ENCODE data around the gene ATAD1. TPM values are rescaled to one million over a fixed set of nuclear protein-coding genes. Genes with fewer than 3 reads are reported as not detected.
A peak's percentile ranks its signal among the peaks of the same experiment; 100 is the strongest.

ATAD1 gene
- total and polyA plus RNA-seq, 10 of the 15 experiments (the other 5 are each of a cell fraction or from before 2014, with no cell fraction given), result 24.7 to 59.3 (median 41.1) TPM

DNA sequence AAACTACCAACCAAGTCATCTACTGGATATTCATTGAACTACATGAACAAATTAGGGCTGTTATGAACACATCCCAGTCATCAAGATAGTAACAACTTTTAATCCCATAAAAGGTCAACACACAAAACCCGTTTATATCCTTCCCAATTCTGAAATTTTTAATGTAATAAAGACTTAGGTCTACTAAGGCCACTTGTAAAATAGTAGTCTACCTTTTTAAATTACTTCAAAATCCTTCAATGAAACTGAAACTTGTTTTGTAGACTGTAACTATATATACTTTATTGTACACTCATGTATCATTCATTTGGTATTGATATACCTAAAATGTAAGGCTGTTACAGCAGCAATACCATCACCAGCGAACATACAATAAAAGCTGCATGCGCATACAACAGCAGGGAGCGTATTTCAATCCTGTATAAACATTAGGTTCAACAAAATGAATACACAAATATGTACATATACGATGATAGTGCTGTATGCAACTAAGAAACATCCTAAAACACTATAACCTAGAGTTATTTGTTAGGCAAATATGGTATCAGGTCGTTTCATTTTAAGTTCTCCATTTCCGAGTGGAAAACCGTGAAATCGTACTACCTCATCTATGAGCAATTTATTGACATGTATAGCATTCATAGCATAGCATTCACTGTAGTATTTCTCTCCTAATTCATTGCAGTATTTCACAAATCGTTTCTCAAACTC, 973 bp downstream of the ATAD1 start:
- Histone ChIP-seq H3K9me3 (replicated peaks; ENCODE audit: control insufficient read depth, insufficient read depth, low read length) (no peaks in the 10 kb centered on the region), H4K20me1 (ENCODE audit: control insufficient read depth, insufficient read depth) (no peaks in the 10 kb centered on the region), H3K79me2 (ENCODE audit: control insufficient read depth, insufficient read depth, low read length) (peaks cover 61% of the 10 kb centered on the region), H3K27ac (ENCODE audit: control insufficient read depth, insufficient read depth) (peak overlapping the region; percentile 98), H3K4me2 (ENCODE audit: control insufficient read depth, insufficient read depth) (peak overlapping the region; percentile 94), H3K36me3 (ENCODE audit: control insufficient read depth in 2 of 2, insufficient read depth in 2 of 2, low read length in 1 of 2) (peaks cover 0 to 8% of the 10 kb centered on the region in 2 experiments; a peak in 1 of 4 replicates), H3K4me1 (ENCODE audit: control insufficient read depth, insufficient read depth, low read length) (peaks cover 4% of the 10 kb centered on the region; the same call in 1 of the 2 replicates), H3K27me3 (replicated peaks in 1 of 2; ENCODE audit: control insufficient read depth in 2 of 2, insufficient read depth in 2 of 2, low read length in 1 of 2) (no peaks in the 10 kb centered on the region), H2AFZ (ENCODE audit: control insufficient read depth, low read depth, low read length) (peak overlapping the region; percentile 97), H3K9ac (ENCODE audit: control insufficient read depth, insufficient read depth, low read length) (peak overlapping the region; percentile 98), H3K4me3 (peak overlapping the region; percentile 94)
- FAIRE-seq, result no peak
- intact Hi-C loops (cut with micrococcal nuclease; ENCODE audit: unreplicated experiment) (no loop called here), in situ Hi-C loops (cut with MboI) (no loop called here)
- ChIA-PET RAD21 (ENCODE audit: unreplicated experiment) (interaction anchor here (1.7 to 2.8 kb wide), 2 partner anchors 22 to 570 kb away, joined by 9 to 13 read pairs; no protein-coding TSS in a partner anchor), SMC1A (ENCODE audit: uncharacterized antibody, unreplicated experiment) (interaction anchor here (1.6 to 2.3 kb wide), 2 partner anchors 12 to 22 kb away, joined by 3 to 8 read pairs; no protein-coding TSS in a partner anchor), CTCF (no interaction called here), POLR2A (interaction anchor here (1.3 to 2.3 kb wide), 2 partner anchors 11 to 45 kb away, joined by 5 to 17 read pairs; no protein-coding TSS in a partner anchor)
- WGBS (ENCODE audit: insufficient coverage, insufficient replicate concordance, low lambda C conversion rate, missing lambda C conversion rate), result 2% methylated on average over 10 of the region's 10 CpGs
- no TSS peak for BruUV-seq (replicated peaks)
- ATAC-seq, result peak; percentile 12
- TF ChIP-seq RAD51 (IDR thresholded peaks at IDR 0.05), result peak; percentile 11; the same call in 1 of the 2 replicates
- no peak for TF ChIP-seq ASH2L (IDR thresholded peaks at IDR 0.05; ENCODE audit: borderline replicate concordance, low read depth)
- no peak for DNase-seq (ENCODE audit: low read depth, low spot score)

DNA sequence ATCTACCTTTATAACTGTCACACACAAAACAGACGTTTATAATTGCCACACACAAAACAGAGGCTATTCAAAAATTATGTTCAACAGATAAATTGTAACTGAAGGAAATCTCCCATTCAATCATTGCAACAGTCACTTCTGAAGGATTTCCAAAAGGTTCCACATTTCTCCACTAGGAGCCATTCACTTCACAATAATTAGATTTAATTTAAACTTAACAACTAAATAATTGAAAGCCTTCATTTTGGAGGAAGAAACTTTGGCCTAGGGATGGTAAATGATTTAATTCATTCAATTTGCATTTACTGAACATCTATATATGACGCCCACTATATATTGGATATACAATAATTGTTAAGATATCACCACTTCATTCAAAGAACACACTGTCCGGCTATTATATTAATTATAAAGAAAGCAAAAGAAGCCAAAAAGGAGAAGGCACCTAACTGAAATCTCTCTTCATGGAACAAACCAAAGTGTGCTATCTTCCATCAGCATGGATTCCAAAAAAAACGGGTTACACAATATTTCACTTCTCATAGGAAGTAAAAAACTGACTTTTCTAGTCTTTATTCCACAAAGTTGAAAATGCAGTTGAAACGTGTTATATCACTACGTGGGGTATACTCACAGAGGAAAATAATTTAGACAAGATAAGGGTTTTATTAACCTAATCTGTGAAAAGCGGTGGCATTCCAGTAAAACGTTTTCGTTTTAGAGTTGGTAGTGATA, 1.7 kb downstream of the ATAD1 start:
- Histone ChIP-seq H3K4me2 (ENCODE audit: control insufficient read depth, insufficient read depth) (peak overlapping the region; percentile 94), H3K27ac (ENCODE audit: control insufficient read depth, insufficient read depth) (peak overlapping the region; percentile 98), H2AFZ (ENCODE audit: control insufficient read depth, low read depth, low read length) (no peak overlapping the region), H3K4me1 (ENCODE audit: control insufficient read depth, insufficient read depth, low read length) (peaks cover 4% of the 10 kb centered on the region; the same call in 1 of the 2 replicates), H3K36me3 (ENCODE audit: control insufficient read depth in 2 of 2, insufficient read depth in 2 of 2, low read length in 1 of 2) (peaks cover 0 to 8% of the 10 kb centered on the region in 2 experiments; a peak in 1 of 4 replicates), H3K9ac (ENCODE audit: control insufficient read depth, insufficient read depth, low read length) (peak overlapping the region; percentile 98), H3K4me3 (peak overlapping the region; percentile 94), H3K27me3 (replicated peaks in 1 of 2; ENCODE audit: control insufficient read depth in 2 of 2, insufficient read depth in 2 of 2, low read length in 1 of 2) (no peaks in the 10 kb centered on the region), H3K79me2 (ENCODE audit: control insufficient read depth, insufficient read depth, low read length) (peaks cover 67% of the 10 kb centered on the region), H3K9me3 (replicated peaks; ENCODE audit: control insufficient read depth, insufficient read depth, low read length) (no peaks in the 10 kb centered on the region; the same call in 2 of the 3 replicates), H4K20me1 (ENCODE audit: control insufficient read depth, insufficient read depth) (no peaks in the 10 kb centered on the region)
- intact Hi-C loops (cut with micrococcal nuclease; ENCODE audit: unreplicated experiment), result no loop called here
- ChIA-PET CTCF (interaction anchor here (0.7 to 2.1 kb wide), 5 partner anchors 12 to 1171 kb away, joined by 3 to 14 read pairs (median 4); no protein-coding TSS in a partner anchor), SMC1A (ENCODE audit: uncharacterized antibody, unreplicated experiment) (interaction anchor here (0.7 to 2.8 kb wide), 9 partner anchors 11 to 571 kb away, joined by 3 to 21 read pairs (median 4); no protein-coding TSS in a partner anchor), POLR2A (interaction anchor here (1.3 to 2.9 kb wide), 2 partner anchors 19 to 23 kb away, joined by 3 to 11 read pairs; no protein-coding TSS in a partner anchor), RAD21 (ENCODE audit: unreplicated experiment) (interaction anchor here (1.0 to 2.8 kb wide), 5 partner anchors 21 to 570 kb away, joined by 4 to 25 read pairs (median 6); partner anchors contain the start of gene KLLN)
- no peak for ATAC-seq
- TF ChIP-seq, protein P1, sequence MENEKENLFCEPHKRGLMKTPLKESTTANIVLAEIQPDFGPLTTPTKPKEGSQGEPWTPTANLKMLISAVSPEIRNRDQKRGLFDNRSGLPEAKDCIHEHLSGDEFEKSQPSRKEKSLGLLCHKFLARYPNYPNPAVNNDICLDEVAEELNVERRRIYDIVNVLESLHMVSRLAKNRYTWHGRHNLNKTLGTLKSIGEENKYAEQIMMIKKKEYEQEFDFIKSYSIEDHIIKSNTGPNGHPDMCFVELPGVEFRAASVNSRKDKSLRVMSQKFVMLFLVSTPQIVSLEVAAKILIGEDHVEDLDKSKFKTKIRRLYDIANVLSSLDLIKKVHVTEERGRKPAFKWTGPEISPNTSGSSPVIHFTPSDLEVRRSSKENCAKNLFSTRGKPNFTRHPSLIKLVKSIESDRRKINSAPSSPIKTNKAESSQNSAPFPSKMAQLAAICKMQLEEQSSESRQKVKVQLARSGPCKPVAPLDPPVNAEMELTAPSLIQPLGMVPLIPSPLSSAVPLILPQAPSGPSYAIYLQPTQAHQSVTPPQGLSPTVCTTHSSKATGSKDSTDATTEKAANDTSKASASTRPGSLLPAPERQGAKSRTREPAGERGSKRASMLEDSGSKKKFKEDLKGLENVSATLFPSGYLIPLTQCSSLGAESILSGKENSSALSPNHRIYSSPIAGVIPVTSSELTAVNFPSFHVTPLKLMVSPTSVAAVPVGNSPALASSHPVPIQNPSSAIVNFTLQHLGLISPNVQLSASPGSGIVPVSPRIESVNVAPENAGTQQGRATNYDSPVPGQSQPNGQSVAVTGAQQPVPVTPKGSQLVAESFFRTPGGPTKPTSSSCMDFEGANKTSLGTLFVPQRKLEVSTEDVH (IDR thresholded peaks at IDR 0.05; ENCODE audit: low read depth, partially characterized antibody), result no peak
- TF ChIP-seq, protein P2, sequence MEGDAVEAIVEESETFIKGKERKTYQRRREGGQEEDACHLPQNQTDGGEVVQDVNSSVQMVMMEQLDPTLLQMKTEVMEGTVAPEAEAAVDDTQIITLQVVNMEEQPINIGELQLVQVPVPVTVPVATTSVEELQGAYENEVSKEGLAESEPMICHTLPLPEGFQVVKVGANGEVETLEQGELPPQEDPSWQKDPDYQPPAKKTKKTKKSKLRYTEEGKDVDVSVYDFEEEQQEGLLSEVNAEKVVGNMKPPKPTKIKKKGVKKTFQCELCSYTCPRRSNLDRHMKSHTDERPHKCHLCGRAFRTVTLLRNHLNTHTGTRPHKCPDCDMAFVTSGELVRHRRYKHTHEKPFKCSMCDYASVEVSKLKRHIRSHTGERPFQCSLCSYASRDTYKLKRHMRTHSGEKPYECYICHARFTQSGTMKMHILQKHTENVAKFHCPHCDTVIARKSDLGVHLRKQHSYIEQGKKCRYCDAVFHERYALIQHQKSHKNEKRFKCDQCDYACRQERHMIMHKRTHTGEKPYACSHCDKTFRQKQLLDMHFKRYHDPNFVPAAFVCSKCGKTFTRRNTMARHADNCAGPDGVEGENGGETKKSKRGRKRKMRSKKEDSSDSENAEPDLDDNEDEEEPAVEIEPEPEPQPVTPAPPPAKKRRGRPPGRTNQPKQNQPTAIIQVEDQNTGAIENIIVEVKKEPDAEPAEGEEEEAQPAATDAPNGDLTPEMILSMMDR (IDR thresholded peaks at IDR 0.05 in 2 of 3, conservative IDR thresholded peaks at IDR 0.05 in 1 of 3; ENCODE audit: control insufficient read depth in 2 of 3, extremely low read depth in 1 of 3, insufficient read depth in 1 of 3, low read depth in 3 of 3, low read length in 3 of 3), result peak in 2 of 3 experiments; percentile 13 to 18; a peak in 1 of 6 replicates
- WGBS (ENCODE audit: insufficient coverage, insufficient replicate concordance, low lambda C conversion rate, missing lambda C conversion rate), result 29% methylated on average over 9 of the region's 9 CpGs
- TSS peak; percentile 51 for BruUV-seq (replicated peaks)
- in situ Hi-C loops (cut with MboI), result no loop called here
- no peak for FAIRE-seq
- DNase-seq (ENCODE audit: low read depth, low spot score), result no peak

Data from GM12878 (cell line).